GM19240 (cell line): Measurements from ENCODE around the gene TRIM59.
"Not testable (repeated sequence)": the region's sequence is repeated elsewhere in the genome, so short reads cannot be mapped to it uniquely, and the experiment has no call there.

ENCODE experiments used
- DNase-seq: peaks from one replicate; pipeline ENCODE4 v3.0.0; 2011; ENCODE audit warnings: low spot score; ENCODE audit not compliant: insufficient read length

TRIM59 gene

GRCh38 chr3:160458151-160458550 lies 8.6 kb upstream of the TRIM59 start:
- DNase-seq = no peak

GRCh38 chr3:160455846-160456245 lies 6.3 kb upstream of the TRIM59 start:
- no peak for DNase-seq

- no peak for DNase-seq
These were observed 5.4 kb upstream of the TRIM59 start for GRCh38 chr3:160454995-160455394.

GRCh38 chr3:160452251-160452650 lies 2.7 kb upstream of the TRIM59 start:
- not testable (repeated sequence) for DNase-seq

GRCh38 chr3:160451602-160452001 lies 2.0 kb upstream of the TRIM59 start:
- DNase-seq = no peak

GRCh38 chr3:160450846-160451245 lies 1.3 kb upstream of the TRIM59 start:
- DNase-seq = no peak

- DNase-seq = peak; percentile 20
These were observed 546 bp downstream of the TRIM59 start for GRCh38 chr3:160448845-160449635.

GRCh38 chr3:160447544-160447943 lies 2.0 kb downstream of the TRIM59 start:
- DNase-seq = no peak

GRCh38 chr3:160446522-160447056 lies 3.0 kb downstream of the TRIM59 start:
- DNase-seq = no peak

- no peak for DNase-seq
These were observed 3.7 kb downstream of the TRIM59 start for GRCh38 chr3:160445854-160446253.

GRCh38 chr3:160444411-160444810 lies 5.2 kb downstream of the TRIM59 start:
- no peak for DNase-seq

- no peak for DNase-seq
These were observed 8.9 kb downstream of the TRIM59 start for GRCh38 chr3:160440687-160441086.

GRCh38 chr3:160437083-160437455 lies 12.5 kb downstream of the TRIM59 start:
- DNase-seq = no peak

- no peak for DNase-seq
These were observed 13.8 kb downstream of the TRIM59 start for GRCh38 chr3:160435747-160436146.

- no peak for DNase-seq
These were observed 14.5 kb downstream of the TRIM59 start for GRCh38 chr3:160435095-160435494.

- DNase-seq = no peak
These were observed 15.5 kb downstream of the TRIM59 start for GRCh38 chr3:160434071-160434470.

- no peak for DNase-seq
These were observed 21.7 kb downstream of the TRIM59 start for GRCh38 chr3:160427832-160428424.

- no peak for DNase-seq
These were observed 32.3 kb downstream of the TRIM59 start for GRCh38 chr3:160417311-160417710.

- DNase-seq = no peak
These were observed 35.9 kb downstream of the TRIM59 start for GRCh38 chr3:160413613-160414248.

GRCh38 chr3:160412477-160412876 lies 37.1 kb downstream of the TRIM59 start:
- DNase-seq = no peak

GRCh38 chr3:160409812-160410610 lies 39.6 kb downstream of the TRIM59 start:
- DNase-seq = no peak
